WTC11 (cell line): ENCODE data around the gene CCS. TPM values are rescaled to one million over a fixed set of nuclear protein-coding genes. Genes with fewer than 3 reads are reported as not detected.
A peak's percentile ranks its signal among the peaks of the same experiment; 100 is the strongest.

Source experiments
- ATAC-seq: fragments of 200-7000 bp; cut with Tn5 transposase; 2 replicates; pipeline ENCODE4 v1.10.0; 2021; ENCODE audit warnings: mild to moderate bottlenecking, moderate library complexity
- CTCF ChIA-PET: fragments of 300-600 bp; sonication (Branson Sonifier 250); formaldehyde crosslinking; loops from one replicate; lab custom pipeline; 2021; ENCODE audit warnings: antibody characterized with exemption; lab: Charles Lee
- POLR2A ChIA-PET: fragments of 350-600 bp; sonication (Branson Sonifier 250); formaldehyde crosslinking; loops from one replicate; lab custom pipeline; 2021; ENCODE audit warnings: antibody characterized with exemption; lab: Charles Lee
- DNase-seq: peaks from one replicate; pipeline ENCODE4 v3.0.0; 2021; ENCODE audit warnings: low spot score
- H3K27ac Mint-ChIP-seq: 2 replicates; pipeline ENCODE4 v1.8.0; 2021; ENCODE audit warnings: mixed read lengths
- H3K27me3 Mint-ChIP-seq: 2 replicates; pipeline ENCODE4 v1.8.0; 2021; ENCODE audit warnings: low read depth, mild to moderate bottlenecking, moderate library complexity, mixed read lengths
- H3K36me3 Mint-ChIP-seq: 2 replicates; pipeline ENCODE4 v1.8.0; 2021; ENCODE audit warnings: mixed read lengths
- H3K4me1 Mint-ChIP-seq: 2 replicates; pipeline ENCODE4 v1.8.0; 2022; ENCODE audit warnings: mixed read lengths
- H3K4me3 Mint-ChIP-seq: 2 replicates; pipeline ENCODE4 v1.8.0; 2021; ENCODE audit warnings: mild to moderate bottlenecking, moderate library complexity, mixed read lengths
- H3K9me3 Mint-ChIP-seq: 2 replicates; pipeline ENCODE4 v1.8.0; 2021; ENCODE audit warnings: mixed read lengths
- CREM ChIP-seq: sonication (generic); formaldehyde crosslinking; IDR thresholded peaks from 2 replicates; pipeline ENCODE4 v1.8.1; 2022; ENCODE audit warnings: mild to moderate bottlenecking, missing genetic modification reagents, moderate library complexity
- ETV6 ChIP-seq: sonication (generic); formaldehyde crosslinking; IDR thresholded peaks from 2 replicates; pipeline ENCODE4 v1.8.1; 2022; ENCODE audit warnings: mild to moderate bottlenecking, missing genetic modification reagents
- FOXJ3 ChIP-seq: sonication (generic); formaldehyde crosslinking; IDR thresholded peaks from 2 replicates; pipeline ENCODE4 v1.9.0; 2021; ENCODE audit warnings: missing genetic modification reagents, mild to moderate bottlenecking, borderline replicate concordance
- GRHL2 ChIP-seq: fragments of 250-450 bp; sonication (Bioruptor Pico); IDR thresholded peaks from 2 replicates; pipeline ENCODE4 v1.8.0; 2022; ENCODE audit warnings: mild to moderate bottlenecking, moderate library complexity; ENCODE audit not compliant: insufficient replicate concordance, severe bottlenecking
- MYBL2 ChIP-seq: sonication (generic); formaldehyde crosslinking; IDR thresholded peaks from 2 replicates; pipeline ENCODE4 v1.8.1; 2023; ENCODE audit warnings: mild to moderate bottlenecking, moderate library complexity, missing genetic modification reagents
- NFATC4 ChIP-seq: fragments of 250-450 bp; sonication (Bioruptor Pico); IDR thresholded peaks from 2 replicates; pipeline ENCODE4 v1.9.0; 2021; ENCODE audit warnings: mild to moderate bottlenecking
- NFYB ChIP-seq: sonication (generic); formaldehyde crosslinking; conservative IDR thresholded peaks from 2 replicates; pipeline ENCODE4 v1.8.0; 2022; ENCODE audit warnings: low read depth, missing genetic modification reagents
- PRRX2 ChIP-seq: fragments of 250-450 bp; sonication (Bioruptor Pico); IDR thresholded peaks from 2 replicates; pipeline ENCODE4 v1.8.0; 2021; ENCODE audit warnings: mild to moderate bottlenecking
- SMAD3 ChIP-seq: sonication (generic); formaldehyde crosslinking; IDR thresholded peaks from 2 replicates; pipeline ENCODE4 v1.8.0; 2022; ENCODE audit warnings: missing genetic modification reagents, mild to moderate bottlenecking, borderline replicate concordance
- ZNF317 ChIP-seq: sonication (generic); formaldehyde crosslinking; IDR thresholded peaks from 2 replicates; pipeline ENCODE4 v1.8.1; 2023; ENCODE audit warnings: low read depth, mild to moderate bottlenecking, moderate library complexity, missing genetic modification reagents, borderline replicate concordance
- ZNF396 ChIP-seq: fragments of 250-450 bp; sonication (Bioruptor Pico); IDR thresholded peaks from 2 replicates; pipeline ENCODE4 v1.8.0; 2021; ENCODE audit warnings: mild to moderate bottlenecking, moderate library complexity, borderline replicate concordance
- ZNF423 ChIP-seq: fragments of 250-450 bp; sonication (Bioruptor Pico); IDR thresholded peaks from 2 replicates; pipeline ENCODE4 v2.1.2; 2022; ENCODE audit warnings: mild to moderate bottlenecking, moderate library complexity
- total RNA-seq: library from RNA; stranded (reverse); gene quantifications from 3 replicates; pipeline ENCODE4 v1.2.3, GENCODE V29; 2021
- TF ChIP-seq, protein P1 (sequence below): fragments of 250-450 bp; sonication (Bioruptor Pico); IDR thresholded peaks from 2 replicates; pipeline ENCODE4 v1.9.0; 2021; ENCODE audit warnings: moderate library complexity, mild to moderate bottlenecking, inconsistent platforms, borderline replicate concordance
- TF ChIP-seq, protein P2 (sequence below): fragments of 250-450 bp; sonication (Bioruptor Pico); IDR thresholded peaks from 2 replicates; pipeline ENCODE4 v1.9.0; 2021; ENCODE audit warnings: mild to moderate bottlenecking, borderline replicate concordance
- TF ChIP-seq, protein P3 (sequence below): sonication (generic); formaldehyde crosslinking; IDR thresholded peaks from 2 replicates; pipeline ENCODE4 v1.8.0; 2023; ENCODE audit warnings: missing genetic modification reagents
- TF ChIP-seq, protein P4 (sequence below): sonication (generic); formaldehyde crosslinking; IDR thresholded peaks from 2 replicates; pipeline ENCODE4 v1.8.1; 2022; ENCODE audit warnings: low read depth, mild to moderate bottlenecking, moderate library complexity, missing genetic modification reagents, borderline replicate concordance
- TF ChIP-seq, protein P5 (sequence below): sonication (generic); formaldehyde crosslinking; IDR thresholded peaks from 2 replicates; pipeline ENCODE4 v1.8.1; 2023; ENCODE audit warnings: mild to moderate bottlenecking, missing genetic modification reagents
- TF ChIP-seq, protein P6 (sequence below): sonication (generic); formaldehyde crosslinking; IDR thresholded peaks from 2 replicates; pipeline ENCODE4 v1.8.0; 2022; ENCODE audit warnings: mild to moderate bottlenecking, missing genetic modification reagents
- TF ChIP-seq, protein P7 (sequence below): sonication (generic); formaldehyde crosslinking; conservative IDR thresholded peaks from 2 replicates; pipeline ENCODE4 v1.8.1; 2023; ENCODE audit warnings: mild to moderate bottlenecking, low read depth, missing genetic modification reagents, moderate library complexity

The CCS gene
- total RNA-seq, 1 experiment from 2014 or later, result 35.9 TPM

DNA sequence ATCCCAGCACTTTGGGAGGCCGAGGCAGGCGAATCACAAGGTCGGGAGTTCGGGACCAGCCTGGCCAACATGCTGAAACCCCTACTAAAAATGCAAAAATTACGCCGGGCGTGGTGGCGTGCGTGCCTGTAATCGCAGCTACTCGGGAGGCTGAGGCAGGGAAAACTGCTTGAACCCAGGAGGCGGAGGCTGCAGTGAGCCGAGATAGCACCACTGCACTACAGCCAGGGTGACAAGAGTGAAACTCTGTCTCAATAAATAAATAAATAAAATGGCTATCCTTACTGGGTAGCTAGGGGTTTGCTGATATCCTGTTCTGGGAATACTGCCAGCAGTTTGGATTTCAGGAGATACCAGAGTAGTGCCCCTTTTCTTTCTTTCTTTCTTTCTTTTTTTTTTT lies 21.1 kb downstream of the CCS start (continued):
- TF ChIP-seq, protein P1, sequence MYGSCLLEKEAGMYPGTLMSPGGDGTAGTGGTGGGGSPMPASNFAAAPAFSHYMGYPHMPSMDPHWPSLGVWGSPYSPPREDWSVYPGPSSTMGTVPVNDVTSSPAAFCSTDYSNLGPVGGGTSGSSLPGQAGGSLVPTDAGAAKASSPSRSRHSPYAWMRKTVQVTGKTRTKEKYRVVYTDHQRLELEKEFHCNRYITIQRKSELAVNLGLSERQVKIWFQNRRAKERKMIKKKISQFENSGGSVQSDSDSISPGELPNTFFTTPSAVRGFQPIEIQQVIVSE (CRISPR knock-in tag), result no peak
- TF ChIP-seq, protein P2, sequence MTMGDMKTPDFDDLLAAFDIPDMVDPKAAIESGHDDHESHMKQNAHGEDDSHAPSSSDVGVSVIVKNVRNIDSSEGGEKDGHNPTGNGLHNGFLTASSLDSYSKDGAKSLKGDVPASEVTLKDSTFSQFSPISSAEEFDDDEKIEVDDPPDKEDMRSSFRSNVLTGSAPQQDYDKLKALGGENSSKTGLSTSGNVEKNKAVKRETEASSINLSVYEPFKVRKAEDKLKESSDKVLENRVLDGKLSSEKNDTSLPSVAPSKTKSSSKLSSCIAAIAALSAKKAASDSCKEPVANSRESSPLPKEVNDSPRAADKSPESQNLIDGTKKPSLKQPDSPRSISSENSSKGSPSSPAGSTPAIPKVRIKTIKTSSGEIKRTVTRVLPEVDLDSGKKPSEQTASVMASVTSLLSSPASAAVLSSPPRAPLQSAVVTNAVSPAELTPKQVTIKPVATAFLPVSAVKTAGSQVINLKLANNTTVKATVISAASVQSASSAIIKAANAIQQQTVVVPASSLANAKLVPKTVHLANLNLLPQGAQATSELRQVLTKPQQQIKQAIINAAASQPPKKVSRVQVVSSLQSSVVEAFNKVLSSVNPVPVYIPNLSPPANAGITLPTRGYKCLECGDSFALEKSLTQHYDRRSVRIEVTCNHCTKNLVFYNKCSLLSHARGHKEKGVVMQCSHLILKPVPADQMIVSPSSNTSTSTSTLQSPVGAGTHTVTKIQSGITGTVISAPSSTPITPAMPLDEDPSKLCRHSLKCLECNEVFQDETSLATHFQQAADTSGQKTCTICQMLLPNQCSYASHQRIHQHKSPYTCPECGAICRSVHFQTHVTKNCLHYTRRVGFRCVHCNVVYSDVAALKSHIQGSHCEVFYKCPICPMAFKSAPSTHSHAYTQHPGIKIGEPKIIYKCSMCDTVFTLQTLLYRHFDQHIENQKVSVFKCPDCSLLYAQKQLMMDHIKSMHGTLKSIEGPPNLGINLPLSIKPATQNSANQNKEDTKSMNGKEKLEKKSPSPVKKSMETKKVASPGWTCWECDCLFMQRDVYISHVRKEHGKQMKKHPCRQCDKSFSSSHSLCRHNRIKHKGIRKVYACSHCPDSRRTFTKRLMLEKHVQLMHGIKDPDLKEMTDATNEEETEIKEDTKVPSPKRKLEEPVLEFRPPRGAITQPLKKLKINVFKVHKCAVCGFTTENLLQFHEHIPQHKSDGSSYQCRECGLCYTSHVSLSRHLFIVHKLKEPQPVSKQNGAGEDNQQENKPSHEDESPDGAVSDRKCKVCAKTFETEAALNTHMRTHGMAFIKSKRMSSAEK (CRISPR knock-in tag), result no peak
- TF ChIP-seq PRRX2 (CRISPR knock-in tag), result no peak
- no peak for TF ChIP-seq NFATC4
- TF ChIP-seq, protein P3, sequence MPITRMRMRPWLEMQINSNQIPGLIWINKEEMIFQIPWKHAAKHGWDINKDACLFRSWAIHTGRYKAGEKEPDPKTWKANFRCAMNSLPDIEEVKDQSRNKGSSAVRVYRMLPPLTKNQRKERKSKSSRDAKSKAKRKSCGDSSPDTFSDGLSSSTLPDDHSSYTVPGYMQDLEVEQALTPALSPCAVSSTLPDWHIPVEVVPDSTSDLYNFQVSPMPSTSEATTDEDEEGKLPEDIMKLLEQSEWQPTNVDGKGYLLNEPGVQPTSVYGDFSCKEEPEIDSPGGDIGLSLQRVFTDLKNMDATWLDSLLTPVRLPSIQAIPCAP, result no peak
- TF ChIP-seq, protein P4, sequence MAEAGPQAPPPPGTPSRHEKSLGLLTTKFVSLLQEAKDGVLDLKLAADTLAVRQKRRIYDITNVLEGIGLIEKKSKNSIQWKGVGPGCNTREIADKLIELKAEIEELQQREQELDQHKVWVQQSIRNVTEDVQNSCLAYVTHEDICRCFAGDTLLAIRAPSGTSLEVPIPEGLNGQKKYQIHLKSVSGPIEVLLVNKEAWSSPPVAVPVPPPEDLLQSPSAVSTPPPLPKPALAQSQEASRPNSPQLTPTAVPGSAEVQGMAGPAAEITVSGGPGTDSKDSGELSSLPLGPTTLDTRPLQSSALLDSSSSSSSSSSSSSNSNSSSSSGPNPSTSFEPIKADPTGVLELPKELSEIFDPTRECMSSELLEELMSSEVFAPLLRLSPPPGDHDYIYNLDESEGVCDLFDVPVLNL (CRISPR knock-in tag), result no peak
- TF ChIP-seq ZNF396 (CRISPR knock-in tag), result no peak
- TF ChIP-seq, protein P5, sequence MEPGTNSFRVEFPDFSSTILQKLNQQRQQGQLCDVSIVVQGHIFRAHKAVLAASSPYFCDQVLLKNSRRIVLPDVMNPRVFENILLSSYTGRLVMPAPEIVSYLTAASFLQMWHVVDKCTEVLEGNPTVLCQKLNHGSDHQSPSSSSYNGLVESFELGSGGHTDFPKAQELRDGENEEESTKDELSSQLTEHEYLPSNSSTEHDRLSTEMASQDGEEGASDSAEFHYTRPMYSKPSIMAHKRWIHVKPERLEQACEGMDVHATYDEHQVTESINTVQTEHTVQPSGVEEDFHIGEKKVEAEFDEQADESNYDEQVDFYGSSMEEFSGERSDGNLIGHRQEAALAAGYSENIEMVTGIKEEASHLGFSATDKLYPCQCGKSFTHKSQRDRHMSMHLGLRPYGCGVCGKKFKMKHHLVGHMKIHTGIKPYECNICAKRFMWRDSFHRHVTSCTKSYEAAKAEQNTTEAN (CRISPR knock-in tag), result no peak
- TF ChIP-seq, protein P6, sequence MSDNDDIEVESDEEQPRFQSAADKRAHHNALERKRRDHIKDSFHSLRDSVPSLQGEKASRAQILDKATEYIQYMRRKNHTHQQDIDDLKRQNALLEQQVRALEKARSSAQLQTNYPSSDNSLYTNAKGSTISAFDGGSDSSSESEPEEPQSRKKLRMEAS, result no peak
- TF ChIP-seq MYBL2 (CRISPR knock-in tag), result no peak
- TF ChIP-seq ZNF423, result no peak
- TF ChIP-seq, all 79 proteins: peak for 0

DNA sequence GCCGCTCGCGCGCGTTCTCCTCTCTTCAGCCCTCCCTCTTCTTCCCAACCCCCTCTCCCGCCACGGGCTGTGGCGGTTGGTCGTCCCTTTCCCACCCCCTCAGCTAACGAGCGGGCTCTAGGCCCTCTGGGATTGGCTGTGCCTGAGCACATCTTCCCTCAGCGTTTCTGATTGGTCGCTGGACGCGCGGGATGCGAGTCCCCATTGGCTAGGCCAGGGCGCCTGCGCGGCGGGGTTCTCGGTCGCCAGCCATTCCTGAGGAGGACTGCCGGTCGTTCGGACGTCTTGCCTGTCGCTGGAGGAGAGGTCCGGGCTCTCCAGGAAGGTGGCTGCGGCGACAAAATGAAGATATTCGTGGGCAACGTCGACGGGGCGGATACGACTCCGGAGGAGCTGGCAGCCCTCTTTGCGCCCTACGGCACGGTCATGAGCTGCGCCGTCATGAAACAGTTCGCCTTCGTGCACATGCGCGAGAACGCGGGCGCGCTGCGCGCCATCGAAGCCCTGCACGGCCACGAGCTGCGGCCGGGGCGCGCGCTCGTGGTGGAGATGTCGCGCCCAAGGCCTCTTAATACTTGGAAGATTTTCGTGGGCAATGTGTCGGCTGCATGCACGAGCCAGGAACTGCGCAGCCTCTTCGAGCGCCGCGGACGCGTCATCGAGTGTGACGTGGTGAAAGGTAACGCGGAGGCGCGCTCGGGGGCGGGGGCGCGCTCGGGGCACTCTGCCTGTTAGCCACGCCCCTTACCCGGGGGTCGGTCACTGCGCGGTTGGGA lies 23.6 kb downstream of the CCS start, which contains the start of gene RBM14:
TSS of gene RBM14 (plus strand) at position 252 of the 776 bp plus-strand sequence. CDS start at position 343, 91 bp downstream.
- POLR2A ChIA-PET, result interaction anchor here (0.6 to 1.9 kb wide), 11 partner anchors 14 to 1769 kb away, joined by 3 to 32 read pairs (median 4); partner anchors contain the start of genes CCDC87, DPP3, PELI3 and RBM4
- Mint-ChIP-seq H3K4me3 (peak within 1 kb of the TSS; percentile 98), H3K27ac (peak within 1 kb of the TSS; percentile 99), H3K4me1 (peaks cover 33% of the 10 kb centered on the region), H3K36me3 (peaks cover 31% of the 10 kb centered on the region), H3K9me3 (no peaks in the 10 kb centered on the region), H3K27me3 (no peaks in the 10 kb centered on the region)
- peak; percentile 99 for DNase-seq
- CTCF ChIA-PET, result interaction anchor here (0.6 to 2.1 kb wide), 8 partner anchors 21 to 235 kb away, joined by 3 to 9 read pairs (median 6); partner anchors contain the start of genes MRPL11 and RBM4B
- peak; percentile 96 for ATAC-seq
- TF ChIP-seq NFYB, result peak; percentile 90
- peak; percentile 84; the same call in 1 of the 2 replicates for TF ChIP-seq SMAD3
- no peak for TF ChIP-seq ZNF317 (CRISPR knock-in tag)
- TF ChIP-seq, protein P5 (CRISPR knock-in tag), result peak; percentile 80; the same call in 1 of the 2 replicates
- peak; percentile 37; the same call in 1 of the 2 replicates for TF ChIP-seq CREM (CRISPR knock-in tag)
- TF ChIP-seq, protein P7, sequence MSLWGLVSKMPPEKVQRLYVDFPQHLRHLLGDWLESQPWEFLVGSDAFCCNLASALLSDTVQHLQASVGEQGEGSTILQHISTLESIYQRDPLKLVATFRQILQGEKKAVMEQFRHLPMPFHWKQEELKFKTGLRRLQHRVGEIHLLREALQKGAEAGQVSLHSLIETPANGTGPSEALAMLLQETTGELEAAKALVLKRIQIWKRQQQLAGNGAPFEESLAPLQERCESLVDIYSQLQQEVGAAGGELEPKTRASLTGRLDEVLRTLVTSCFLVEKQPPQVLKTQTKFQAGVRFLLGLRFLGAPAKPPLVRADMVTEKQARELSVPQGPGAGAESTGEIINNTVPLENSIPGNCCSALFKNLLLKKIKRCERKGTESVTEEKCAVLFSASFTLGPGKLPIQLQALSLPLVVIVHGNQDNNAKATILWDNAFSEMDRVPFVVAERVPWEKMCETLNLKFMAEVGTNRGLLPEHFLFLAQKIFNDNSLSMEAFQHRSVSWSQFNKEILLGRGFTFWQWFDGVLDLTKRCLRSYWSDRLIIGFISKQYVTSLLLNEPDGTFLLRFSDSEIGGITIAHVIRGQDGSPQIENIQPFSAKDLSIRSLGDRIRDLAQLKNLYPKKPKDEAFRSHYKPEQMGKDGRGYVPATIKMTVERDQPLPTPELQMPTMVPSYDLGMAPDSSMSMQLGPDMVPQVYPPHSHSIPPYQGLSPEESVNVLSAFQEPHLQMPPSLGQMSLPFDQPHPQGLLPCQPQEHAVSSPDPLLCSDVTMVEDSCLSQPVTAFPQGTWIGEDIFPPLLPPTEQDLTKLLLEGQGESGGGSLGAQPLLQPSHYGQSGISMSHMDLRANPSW (CRISPR knock-in tag), result no peak
- TF ChIP-seq FOXJ3, result no peak
- no peak for TF ChIP-seq GRHL2 (CRISPR knock-in tag)
- TF ChIP-seq ETV6, result peak; percentile 55; the same call in 1 of the 2 replicates
- TF ChIP-seq, protein P1 (CRISPR knock-in tag), result no peak
- TF ChIP-seq, protein P6, result peak; percentile 92
